Measurements from ENCODE around the gene GPRC5D. TPM values are rescaled to one million over a fixed set of nuclear protein-coding genes. Genes with fewer than 3 reads are reported as not detected.
A peak's percentile ranks its signal among the peaks of the same experiment; 100 is the strongest.

Gene GPRC5D
- total RNA-seq, 4 donors from 2014 or later: 0.48 TPM; not detected in 3

DNA sequence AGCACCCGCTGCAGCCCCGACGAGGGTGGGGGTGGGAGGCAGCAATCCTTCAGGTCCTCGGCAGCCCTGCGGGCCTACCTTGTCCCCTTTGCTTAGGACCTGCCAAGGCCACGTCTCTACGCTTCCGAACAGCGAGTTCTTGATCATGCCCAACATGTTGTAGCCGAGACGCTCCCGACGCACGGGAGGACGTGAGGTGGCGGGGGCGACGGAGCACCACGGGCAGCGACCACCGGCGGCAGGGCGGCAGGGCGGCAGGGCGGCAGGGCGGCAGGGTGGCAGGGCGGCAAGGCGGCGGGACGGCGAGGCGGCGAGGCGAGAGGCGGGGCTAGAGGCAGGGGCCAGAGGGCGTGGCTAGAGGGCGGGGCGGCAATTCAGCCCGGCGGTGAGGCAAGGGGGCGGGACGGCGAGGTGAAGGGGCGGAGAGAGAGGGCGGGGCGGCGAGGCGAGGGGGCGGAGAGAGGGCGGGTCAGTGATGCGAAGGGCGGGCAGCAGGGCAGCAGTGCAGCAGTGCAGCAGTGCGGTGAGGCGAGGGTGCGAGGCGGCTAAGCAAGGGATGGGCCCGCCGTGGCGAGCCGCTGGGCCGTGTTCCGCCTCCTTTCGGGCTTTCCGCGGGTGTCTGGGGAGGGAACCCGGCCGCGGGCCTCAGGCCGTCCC lies 48.1 kb upstream of the GPRC5D start, which contains the start of gene HEBP1:
Gene HEBP1 (minus strand): TSS at position 307 of the 657 bp plus-strand sequence. CDS start 151 bp downstream, at position 156.
- DNase-seq: peak; percentile 98
- intact Hi-C loops (cut with DNase I; ENCODE audit: low total_unique reads): no loop called here
- H3K9me3 ChIP-seq: no peaks in the 10 kb centered on the region
- H3K36me3 ChIP-seq: no peaks in the 10 kb centered on the region
- H3K27me3 ChIP-seq: no peaks in the 10 kb centered on the region
- 1% methylated on average over 55 of the region's 69 CpGs; no CpG with 5 or more reads in 1 of the 2 donors for WGBS, 2 donors (ENCODE audit: low coverage in 1 of 2)
- peak within 1 kb of the TSS; percentile 48 to 78 (median 63) for H3K4me3 ChIP-seq
- TF ChIP-seq POLR2AphosphoS5 (IDR thresholded peaks at IDR 0.05): peak; percentile 94 to 98 (median 96)
- peak in 1 of 5 experiments; percentile 2 for TF ChIP-seq CTCF (IDR thresholded peaks at IDR 0.05)
- TF ChIP-seq POLR2A (IDR thresholded peaks at IDR 0.05): peak; percentile 94
- no peak for TF ChIP-seq EP300 (IDR thresholded peaks at IDR 0.05; ENCODE audit: low read depth)
- in situ Hi-C loops (cut with MboI; ENCODE audit: low pct_ligation_motif_present in 1 of 4, low pct_unique_long_range_greater_than_20kb in 1 of 4, low sequenced_read_pairs in 3 of 4): loop anchor here in 1 of 4 donors (10.0 to 25.0 kb wide), 2 partner anchors 95 to 163 kb away; no protein-coding TSS in a partner anchor
- peak within 1 kb of the TSS; percentile 90 to 95 (median 94) for H3K27ac ChIP-seq
- peaks cover 0 to 36% (median 21%) of the 10 kb centered on the region in 4 donors for H3K4me1 ChIP-seq

DNA sequence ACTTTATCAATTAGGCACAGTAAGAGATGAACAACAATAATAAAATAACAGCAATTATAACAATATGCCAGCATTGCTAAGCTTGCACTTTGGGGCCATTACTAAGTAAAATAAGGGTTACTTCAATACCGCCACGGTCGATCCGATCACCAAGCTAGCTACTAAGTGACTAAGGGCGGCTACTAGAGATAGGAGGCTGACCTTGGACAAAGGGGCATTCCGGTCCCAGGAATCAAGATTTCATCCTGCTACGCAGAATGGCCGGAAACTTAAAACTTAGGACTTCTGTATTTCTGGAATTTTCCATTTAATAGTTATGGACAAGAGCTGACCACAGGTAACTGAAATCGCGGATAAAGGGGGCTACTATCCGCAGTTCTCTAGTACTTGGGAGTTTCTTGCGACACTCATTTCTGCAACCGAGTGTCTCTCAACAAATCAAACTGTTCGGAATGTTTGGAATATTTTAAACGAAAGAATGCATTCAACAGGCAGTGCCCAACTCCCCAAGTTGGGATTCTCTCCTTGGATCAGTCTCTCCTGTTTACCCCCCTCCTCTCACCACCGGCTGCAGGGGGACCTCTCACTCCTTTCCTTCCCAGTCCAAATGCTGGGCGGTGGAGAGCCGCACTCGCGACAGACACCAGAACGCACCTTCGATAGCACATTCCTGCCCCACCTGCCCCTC lies 47.4 kb upstream of the GPRC5D start:
- H3K36me3 ChIP-seq: no peaks in the 10 kb centered on the region
- peaks cover 0 to 36% (median 21%) of the 10 kb centered on the region in 4 donors for H3K4me1 ChIP-seq
- peak overlapping the region; percentile 48 to 78 (median 63) for H3K4me3 ChIP-seq
- peak overlapping the region; percentile 90 to 95 (median 94) for H3K27ac ChIP-seq
- intact Hi-C loops (cut with DNase I; ENCODE audit: low total_unique reads) (no loop called here), in situ Hi-C loops (cut with MboI; ENCODE audit: low pct_ligation_motif_present in 1 of 4, low pct_unique_long_range_greater_than_20kb in 1 of 4, low sequenced_read_pairs in 3 of 4) (loop anchor here in 1 of 4 donors (25.0 kb wide), 1 partner anchor 162 kb away; no protein-coding TSS in a partner anchor)
- no peaks in the 10 kb centered on the region for H3K27me3 ChIP-seq
- TF ChIP-seq POLR2AphosphoS5 (IDR thresholded peaks at IDR 0.05) (no peak), CTCF (IDR thresholded peaks at IDR 0.05) (peak in 1 of 5 experiments; percentile 5)
- no peaks in the 10 kb centered on the region for H3K9me3 ChIP-seq
- DNase-seq: peak; percentile 49
- 32 to 36% methylated on average over 7 to 22 of the region's 22 CpGs for WGBS, 2 donors (ENCODE audit: low coverage in 1 of 2)

DNA sequence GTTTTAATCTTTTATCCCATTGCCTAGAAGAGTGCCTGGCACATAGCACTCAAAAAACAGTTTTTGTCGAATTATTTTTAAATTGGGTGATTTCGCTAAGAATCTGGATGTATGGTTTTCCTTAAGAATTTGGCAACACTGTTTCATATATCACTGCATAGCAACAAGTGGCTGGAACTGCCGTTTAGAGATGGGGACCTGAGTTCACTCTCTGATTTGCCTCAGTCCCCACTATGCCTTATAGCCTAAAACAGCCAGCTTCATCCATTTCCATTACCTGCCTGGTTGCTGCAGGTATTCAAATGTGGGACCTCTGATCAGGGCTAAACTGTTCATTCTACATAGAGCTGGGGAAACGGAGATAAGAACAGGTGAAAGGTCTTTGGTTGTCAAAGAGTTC lies 46.3 kb upstream of the GPRC5D start:
- Histone ChIP-seq H3K36me3 (no peaks in the 10 kb centered on the region), H3K27me3 (no peaks in the 10 kb centered on the region), H3K4me3 (no peak overlapping the region), H3K27ac (no peak overlapping the region), H3K4me1 (peaks cover 0 to 36% (median 21%) of the 10 kb centered on the region in 4 donors), H3K9me3 (no peaks in the 10 kb centered on the region)
- no peak for DNase-seq
- in situ Hi-C loops (cut with MboI; ENCODE audit: low pct_ligation_motif_present in 1 of 4, low pct_unique_long_range_greater_than_20kb in 1 of 4, low sequenced_read_pairs in 3 of 4) (loop anchor here in 1 of 4 donors (25.0 kb wide), 1 partner anchor 161 kb away; no protein-coding TSS in a partner anchor), intact Hi-C loops (cut with DNase I; ENCODE audit: low total_unique reads) (no loop called here)
- TF ChIP-seq POLR2AphosphoS5 (IDR thresholded peaks at IDR 0.05) (no peak), CTCF (IDR thresholded peaks at IDR 0.05) (no peak), EP300 (IDR thresholded peaks at IDR 0.05; ENCODE audit: low read depth) (no peak), POLR2A (IDR thresholded peaks at IDR 0.05) (no peak)
- WGBS, 2 donors (ENCODE audit: low coverage in 1 of 2): 75 to 94% methylated on average over 2 to 4 of the region's 4 CpGs

GRCh38 chr12:12997734-12998133 lies 45.8 kb upstream of the GPRC5D start:
- Histone ChIP-seq H3K4me1 (peaks cover 0 to 36% (median 21%) of the 10 kb centered on the region in 4 donors), H3K4me3 (no peak overlapping the region), H3K27ac (no peak overlapping the region), H3K27me3 (no peaks in the 10 kb centered on the region), H3K9me3 (no peaks in the 10 kb centered on the region), H3K36me3 (no peaks in the 10 kb centered on the region)
- DNase-seq: no peak
- TF ChIP-seq CTCF (IDR thresholded peaks at IDR 0.05) (no peak), POLR2A (IDR thresholded peaks at IDR 0.05) (no peak), POLR2AphosphoS5 (IDR thresholded peaks at IDR 0.05) (no peak), EP300 (IDR thresholded peaks at IDR 0.05; ENCODE audit: low read depth) (no peak)
- WGBS, 2 donors (ENCODE audit: low coverage in 1 of 2): 88% methylated on average over 2 of the region's 2 CpGs; no CpG with 5 or more reads in 1 of the 2 donors
- in situ Hi-C loops (cut with MboI; ENCODE audit: low pct_ligation_motif_present in 1 of 4, low pct_unique_long_range_greater_than_20kb in 1 of 4, low sequenced_read_pairs in 3 of 4): loop anchor here in 1 of 4 donors (25.0 kb wide), 1 partner anchor 160 kb away; no protein-coding TSS in a partner anchor
- intact Hi-C loops (cut with DNase I; ENCODE audit: low total_unique reads): no loop called here
